Lower leg skin (tissue), 3 donors: ENCODE results near the gene DTNA.

Source experiments
- POLR2A ChIP-seq, 2 donors: fragments of 450-650 bp; IDR thresholded peaks; one replicate each; pipeline ENCODE4 v1.6.1; 2016 to 2017; ENCODE audit warnings: antibody characterized with exemption in 2 of 2, mild to moderate bottlenecking in 1 of 2, moderate library complexity in 1 of 2
- TF ChIP-seq, protein P1 (sequence below), 3 donors: fragments of 450-650 bp; IDR thresholded peaks; one replicate each; pipeline ENCODE4 v1.5.1; 2016; ENCODE audit warnings: antibody characterized with exemption in 3 of 3, mild to moderate bottlenecking in 3 of 3, moderate library complexity in 2 of 3

DNA sequence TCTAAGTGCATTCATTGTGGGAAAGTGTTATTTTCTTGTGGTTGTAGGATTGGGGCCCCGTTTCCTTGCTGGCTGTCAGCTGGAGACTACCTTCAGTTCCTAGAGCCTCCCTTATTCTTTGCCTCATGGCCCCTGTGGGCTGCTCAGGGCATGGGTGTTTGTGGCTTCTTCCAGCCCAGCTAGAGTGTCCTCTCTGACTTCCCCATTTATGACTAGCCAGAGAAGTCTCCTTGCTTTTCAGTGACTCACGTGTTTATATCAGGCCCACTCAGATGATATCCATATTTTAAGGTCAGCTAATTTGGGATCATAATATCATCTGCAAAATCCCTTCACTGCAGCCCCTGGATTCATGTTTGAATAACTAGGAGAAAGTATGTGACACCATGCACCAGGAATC lies 62.8 kb downstream of the DTNA start:
- TF ChIP-seq, protein P1, sequence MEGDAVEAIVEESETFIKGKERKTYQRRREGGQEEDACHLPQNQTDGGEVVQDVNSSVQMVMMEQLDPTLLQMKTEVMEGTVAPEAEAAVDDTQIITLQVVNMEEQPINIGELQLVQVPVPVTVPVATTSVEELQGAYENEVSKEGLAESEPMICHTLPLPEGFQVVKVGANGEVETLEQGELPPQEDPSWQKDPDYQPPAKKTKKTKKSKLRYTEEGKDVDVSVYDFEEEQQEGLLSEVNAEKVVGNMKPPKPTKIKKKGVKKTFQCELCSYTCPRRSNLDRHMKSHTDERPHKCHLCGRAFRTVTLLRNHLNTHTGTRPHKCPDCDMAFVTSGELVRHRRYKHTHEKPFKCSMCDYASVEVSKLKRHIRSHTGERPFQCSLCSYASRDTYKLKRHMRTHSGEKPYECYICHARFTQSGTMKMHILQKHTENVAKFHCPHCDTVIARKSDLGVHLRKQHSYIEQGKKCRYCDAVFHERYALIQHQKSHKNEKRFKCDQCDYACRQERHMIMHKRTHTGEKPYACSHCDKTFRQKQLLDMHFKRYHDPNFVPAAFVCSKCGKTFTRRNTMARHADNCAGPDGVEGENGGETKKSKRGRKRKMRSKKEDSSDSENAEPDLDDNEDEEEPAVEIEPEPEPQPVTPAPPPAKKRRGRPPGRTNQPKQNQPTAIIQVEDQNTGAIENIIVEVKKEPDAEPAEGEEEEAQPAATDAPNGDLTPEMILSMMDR (IDR thresholded peaks at IDR 0.05): no peak
- TF ChIP-seq POLR2A (IDR thresholded peaks at IDR 0.05): no peak
